DMS153 treated with DMSO at 0.1 percent for 48 hours (cell line): ENCODE measurements around the gene TMEM165.

Experiments
- DNase-seq: peaks from one replicate; lab custom pipeline; 2025; ENCODE audit not compliant: unreplicated experiment; lab: John Stamatoyannopoulos, UW

Gene TMEM165

DNA sequence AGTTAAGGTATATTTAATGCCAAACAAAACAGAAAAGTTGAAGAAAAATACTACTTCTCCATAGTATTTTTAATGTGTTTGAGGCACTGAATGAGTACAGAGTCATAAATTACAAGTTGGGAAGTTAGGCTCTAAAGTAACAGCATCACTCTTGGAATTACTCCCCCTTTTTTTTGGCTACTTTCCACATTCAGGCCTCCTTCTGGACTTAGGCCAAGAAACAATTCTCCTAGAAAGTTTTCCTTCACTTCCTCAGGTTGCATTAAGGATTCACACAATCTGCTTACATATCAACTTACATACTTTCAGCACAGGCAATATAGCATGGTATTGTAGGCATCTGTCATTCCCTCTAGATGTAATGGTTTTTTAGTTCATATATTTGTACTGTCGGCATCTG is 52.1 kb downstream of the TMEM165 start:
- no peak for DNase-seq

DNA sequence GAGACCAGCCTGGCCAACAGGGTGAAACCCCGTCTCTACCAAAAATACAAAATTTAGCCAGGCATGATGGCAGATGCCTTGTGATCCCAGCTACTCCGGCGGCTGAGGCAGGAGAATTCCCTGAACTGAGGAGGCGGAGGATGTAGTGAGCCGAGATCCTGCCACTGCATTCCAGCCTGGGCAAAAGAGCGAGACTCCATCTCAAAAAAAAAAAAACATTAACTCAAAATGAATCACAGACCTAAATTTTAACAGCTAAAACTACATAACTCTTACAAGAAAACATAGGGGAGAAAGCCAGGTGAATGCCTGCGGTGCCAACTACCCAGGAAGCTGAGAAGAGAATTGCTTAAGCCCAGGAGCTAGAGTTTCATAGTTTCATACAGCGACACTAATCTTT is 54.8 kb downstream of the TMEM165 start:
- DNase-seq, result no peak

DNA sequence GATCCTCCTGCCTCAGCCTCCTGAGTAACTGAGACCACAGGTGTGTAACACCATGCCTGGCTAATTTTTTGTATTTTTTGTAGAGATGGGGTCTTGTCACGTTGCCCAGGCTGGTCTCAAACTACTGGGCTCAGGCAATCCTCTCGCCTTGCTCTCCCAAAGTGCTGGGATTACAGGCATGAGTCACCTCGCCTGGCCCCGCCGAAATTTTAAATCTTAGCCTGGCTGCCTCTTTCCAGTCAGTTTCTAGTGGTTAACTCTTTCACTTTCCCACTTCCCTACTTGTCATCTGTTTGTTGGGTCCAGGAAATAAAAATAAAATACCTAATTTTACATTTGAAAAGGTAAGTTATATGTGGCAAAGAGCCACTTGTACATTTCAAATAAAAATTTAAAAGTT is 62.4 kb downstream of the TMEM165 start:
- no peak for DNase-seq

DNA sequence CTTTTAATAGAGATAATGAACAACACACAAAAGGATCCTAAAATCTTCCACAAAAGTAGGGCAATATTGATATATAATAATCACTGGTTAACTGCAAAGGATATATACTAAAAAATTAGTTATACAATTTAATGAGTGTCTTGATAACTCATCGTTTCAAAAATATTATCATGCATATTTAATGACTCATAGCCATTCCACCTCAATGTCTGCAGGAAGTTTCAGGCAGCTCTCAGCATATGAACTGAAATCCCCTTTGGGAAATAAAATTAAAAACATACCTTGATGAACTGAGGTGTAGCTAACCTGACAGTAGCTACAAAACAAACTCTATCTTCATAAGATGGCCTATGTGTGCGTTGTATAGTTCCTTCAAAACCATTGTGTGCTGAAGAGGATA is 62.9 kb downstream of the TMEM165 start:
- no peak for DNase-seq

DNA sequence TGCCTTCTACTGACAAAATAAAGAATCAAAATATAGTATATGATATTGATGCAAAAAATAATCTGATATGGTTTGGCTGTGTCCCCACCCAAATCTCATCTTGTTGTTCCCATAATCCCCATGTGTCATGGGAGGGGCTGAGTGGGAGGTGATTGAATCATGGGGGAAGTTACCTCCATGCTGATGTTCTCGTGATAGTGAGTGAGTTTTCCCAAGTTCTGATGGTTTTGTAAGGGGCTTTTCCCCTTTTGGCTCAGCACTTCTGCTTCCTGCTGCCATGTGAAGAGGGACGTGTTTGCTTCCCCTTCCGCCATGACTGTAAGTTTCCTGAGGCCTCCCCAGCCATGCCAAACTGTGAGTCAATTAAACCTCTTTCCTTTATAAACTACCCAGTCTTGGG is 70.2 kb downstream of the TMEM165 start:
- no peak for DNase-seq

DNA sequence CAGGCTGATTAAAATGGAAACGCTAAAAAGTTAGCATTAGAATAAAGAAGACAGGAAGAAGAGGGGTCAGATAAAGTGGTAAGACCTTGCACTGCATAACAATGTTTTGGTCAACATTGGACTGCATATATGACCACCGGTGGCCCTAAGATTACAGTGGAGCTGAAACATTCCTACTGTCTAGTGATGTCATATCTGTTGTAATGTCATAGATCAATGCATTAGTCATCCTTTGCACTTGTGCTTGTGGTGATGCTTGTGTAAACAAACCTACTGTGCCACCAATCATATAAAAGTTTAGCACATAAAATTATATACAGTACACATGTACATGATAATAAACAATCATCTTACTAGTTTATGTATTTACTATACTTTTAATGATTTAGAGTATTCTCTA is 73.0 kb downstream of the TMEM165 start:
- DNase-seq, result no peak

DNA sequence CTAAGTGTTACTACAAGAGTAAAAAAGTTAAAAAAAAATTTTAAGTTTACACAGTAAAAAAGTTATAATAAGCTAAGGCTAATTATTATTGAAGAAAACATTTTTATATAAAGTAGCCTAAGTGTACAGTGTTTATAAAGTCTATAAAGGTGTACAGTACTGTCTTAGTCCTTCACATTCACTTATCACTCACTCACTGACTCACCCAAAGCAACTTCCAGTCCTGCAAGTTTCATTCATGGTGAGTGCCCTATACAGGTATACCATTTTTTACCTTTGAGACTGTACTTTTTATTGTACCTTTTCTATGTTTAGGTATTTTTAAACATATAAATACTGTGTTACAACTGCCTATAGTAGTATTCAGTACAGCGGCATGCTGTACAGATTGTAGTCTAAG is 74.2 kb downstream of the TMEM165 start:
- no peak for DNase-seq
